KOPT-K1 (cell line): ENCODE data around the gene REEP3.

Experiments used
- H3K27ac ChIP-seq: fragments of 200-600 bp; sonication (generic); 2 replicates; pipeline ENCODE4 v1.5.1; 2016; ENCODE audit warnings: antibody characterized with exemption, mild to moderate bottlenecking, low read depth, low read length; ENCODE audit not compliant: poor library complexity, severe bottlenecking
- H3K36me3 ChIP-seq: fragments of 200-600 bp; sonication (generic); 2 replicates; pipeline ENCODE4 v1.5.1; 2017; ENCODE audit warnings: antibody characterized with exemption, mild to moderate bottlenecking, low read length, moderate library complexity; ENCODE audit not compliant: insufficient read depth
- H3K9me3 ChIP-seq: fragments of 200-600 bp; sonication (generic); 2 replicates; pipeline ENCODE4 v1.5.1; 2017; ENCODE audit warnings: antibody characterized with exemption, low read length, mild to moderate bottlenecking; ENCODE audit not compliant: insufficient read depth, poor library complexity, severe bottlenecking

REEP3 gene

DNA sequence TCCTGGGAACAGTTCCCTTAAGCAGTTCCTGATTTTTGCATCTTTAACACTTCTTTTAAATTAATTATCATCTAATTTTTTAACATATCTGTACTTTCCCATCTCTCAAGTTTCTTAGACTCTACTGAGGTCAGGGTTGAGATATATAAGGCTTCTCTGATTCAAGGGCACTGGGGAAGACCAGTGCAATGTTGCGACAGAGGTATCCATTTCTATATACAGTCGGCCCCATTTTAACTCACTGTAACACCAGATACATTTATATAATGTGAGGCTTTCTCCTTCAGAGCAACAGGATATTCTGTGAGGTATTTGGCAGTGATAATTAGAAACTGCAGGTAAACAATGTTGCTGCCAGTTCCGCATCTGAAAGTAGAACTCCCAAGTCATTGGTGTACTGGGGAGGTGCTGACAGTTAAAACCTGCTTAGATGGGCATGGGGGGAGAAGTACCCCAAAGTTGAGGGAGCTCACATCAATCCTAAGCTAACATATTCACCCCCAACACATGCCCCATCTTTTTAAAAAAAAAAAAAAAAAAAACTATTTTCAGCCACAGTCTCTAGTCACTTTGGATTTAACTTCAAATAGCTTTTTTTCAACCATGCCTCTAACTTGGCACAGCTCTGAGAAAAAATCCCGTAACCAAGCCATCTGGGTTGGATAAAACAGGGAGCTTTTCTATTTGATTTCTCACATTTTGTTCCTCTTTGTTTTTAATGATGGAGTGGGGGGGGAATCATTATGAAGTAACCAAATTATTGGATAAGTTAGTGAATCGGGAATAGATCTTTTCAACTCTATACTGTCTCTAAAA is 62.9 kb downstream of the REEP3 start:
- no peaks in the 10 kb centered on the region for H3K9me3 ChIP-seq
- H3K36me3 ChIP-seq = no peaks in the 10 kb centered on the region
- no peak overlapping the region for H3K27ac ChIP-seq

DNA sequence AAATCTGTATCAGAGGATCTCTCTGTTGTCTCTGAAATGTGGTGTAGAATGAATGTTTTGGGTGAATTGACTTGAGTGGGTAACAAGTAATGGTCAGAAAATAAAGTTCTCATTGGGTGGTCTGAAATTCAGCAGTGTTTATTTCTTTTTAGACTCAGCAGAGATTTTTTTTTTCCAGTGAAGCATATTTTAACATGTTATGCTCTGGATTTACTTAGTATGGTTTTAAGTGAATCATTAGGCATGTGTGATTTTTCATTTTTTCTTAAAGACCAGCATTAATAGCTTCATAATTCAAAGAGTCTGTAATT is 63.5 kb downstream of the REEP3 start:
- H3K36me3 ChIP-seq = no peaks in the 10 kb centered on the region
- no peaks in the 10 kb centered on the region for H3K9me3 ChIP-seq
- H3K27ac ChIP-seq = no peak overlapping the region

DNA sequence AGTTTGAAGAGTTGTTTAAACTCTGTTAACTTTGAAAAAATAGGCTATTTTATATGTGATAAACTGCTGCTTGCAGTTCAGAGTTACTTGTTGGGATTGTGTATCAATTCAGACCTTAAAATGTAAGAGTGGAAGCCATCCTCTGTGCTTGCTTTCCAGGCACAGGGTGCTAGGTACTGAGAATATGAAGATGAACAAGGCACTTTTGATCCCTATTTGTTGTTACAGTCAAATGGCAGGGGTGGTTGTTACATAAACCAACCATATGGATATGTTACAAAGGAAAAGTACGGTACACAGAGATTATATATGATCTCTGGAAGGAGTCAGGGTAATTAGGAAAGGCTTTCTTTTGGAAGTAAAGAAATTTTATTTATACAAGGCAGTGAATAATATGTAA is 63.8 kb downstream of the REEP3 start:
- Histone ChIP-seq H3K27ac (no peak overlapping the region), H3K36me3 (no peaks in the 10 kb centered on the region), H3K9me3 (no peaks in the 10 kb centered on the region)

DNA sequence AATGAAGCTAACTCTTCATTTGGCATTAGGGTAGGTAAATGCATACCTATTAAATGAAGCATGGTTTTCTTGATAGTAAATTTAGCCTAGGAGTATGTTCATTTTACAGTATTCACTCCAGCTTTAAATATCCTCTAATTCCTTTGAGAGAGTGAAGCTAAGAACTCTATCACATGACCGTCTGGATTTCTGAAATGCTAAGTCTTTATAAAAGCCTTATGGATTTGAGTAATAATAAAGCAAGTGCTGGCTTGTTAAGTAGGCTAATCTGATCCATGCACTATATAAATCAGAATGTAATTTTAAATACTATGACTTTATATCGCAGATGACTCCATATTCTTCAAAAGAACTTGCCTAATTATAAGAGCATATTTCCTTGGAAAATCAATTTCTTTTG is 64.8 kb downstream of the REEP3 start:
- Histone ChIP-seq H3K36me3 (no peaks in the 10 kb centered on the region), H3K27ac (no peak overlapping the region), H3K9me3 (no peaks in the 10 kb centered on the region)

DNA sequence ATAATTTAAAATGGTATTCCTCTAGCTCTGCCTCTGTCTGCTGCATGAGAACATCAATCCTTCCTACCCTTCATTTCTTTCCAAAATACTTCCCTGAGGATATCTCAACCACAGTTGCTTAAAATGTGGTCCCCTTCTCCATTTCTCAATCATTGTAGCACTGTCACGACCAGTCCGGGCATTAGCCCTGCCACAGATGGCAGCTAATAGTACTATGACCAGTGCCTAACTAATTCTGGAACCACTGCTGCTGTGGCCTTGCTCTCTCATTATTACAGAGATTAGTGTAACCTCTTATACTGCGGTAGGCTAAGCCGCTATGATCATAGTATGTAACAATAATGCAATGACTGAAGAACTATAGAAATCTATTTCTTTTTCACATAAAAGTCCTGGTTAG is 66.0 kb downstream of the REEP3 start:
- no peaks in the 10 kb centered on the region for H3K36me3 ChIP-seq
- no peak overlapping the region for H3K27ac ChIP-seq
- H3K9me3 ChIP-seq = no peaks in the 10 kb centered on the region

DNA sequence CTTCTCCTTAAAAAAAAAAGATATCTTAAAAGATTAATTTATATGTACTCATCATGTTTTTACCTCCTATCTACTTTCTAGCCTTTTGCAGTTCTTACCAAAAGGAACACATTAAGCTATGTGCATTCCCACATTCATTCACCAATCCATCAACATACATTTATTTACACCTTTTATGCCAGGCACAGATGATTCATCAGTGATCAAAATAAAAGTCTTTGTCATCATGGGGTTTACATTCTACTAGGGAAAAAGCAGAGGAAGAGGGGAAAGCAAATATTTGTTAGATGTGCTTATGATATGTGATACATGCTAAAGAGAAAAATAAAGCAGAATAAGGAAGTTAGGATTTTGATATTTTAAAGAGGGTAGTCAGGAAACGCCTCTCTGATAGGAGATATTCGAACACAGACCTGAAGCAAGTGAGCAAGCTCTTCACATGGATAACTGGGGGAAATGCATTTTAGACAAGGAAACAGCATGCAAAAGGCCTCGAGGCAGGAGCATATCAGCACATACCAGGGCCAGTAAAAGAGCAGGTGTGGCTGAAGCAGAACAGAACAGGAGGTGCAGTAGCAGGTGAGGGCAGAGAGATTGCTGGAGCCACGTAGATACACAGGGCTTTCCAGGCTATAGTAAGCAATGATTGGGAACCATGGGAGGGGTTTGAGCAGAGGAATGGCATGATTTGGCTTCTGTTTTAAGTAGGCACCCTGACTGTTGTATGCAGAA is 67.4 kb downstream of the REEP3 start:
- Histone ChIP-seq H3K36me3 (no peaks in the 10 kb centered on the region), H3K27ac (no peak overlapping the region), H3K9me3 (no peaks in the 10 kb centered on the region)

DNA sequence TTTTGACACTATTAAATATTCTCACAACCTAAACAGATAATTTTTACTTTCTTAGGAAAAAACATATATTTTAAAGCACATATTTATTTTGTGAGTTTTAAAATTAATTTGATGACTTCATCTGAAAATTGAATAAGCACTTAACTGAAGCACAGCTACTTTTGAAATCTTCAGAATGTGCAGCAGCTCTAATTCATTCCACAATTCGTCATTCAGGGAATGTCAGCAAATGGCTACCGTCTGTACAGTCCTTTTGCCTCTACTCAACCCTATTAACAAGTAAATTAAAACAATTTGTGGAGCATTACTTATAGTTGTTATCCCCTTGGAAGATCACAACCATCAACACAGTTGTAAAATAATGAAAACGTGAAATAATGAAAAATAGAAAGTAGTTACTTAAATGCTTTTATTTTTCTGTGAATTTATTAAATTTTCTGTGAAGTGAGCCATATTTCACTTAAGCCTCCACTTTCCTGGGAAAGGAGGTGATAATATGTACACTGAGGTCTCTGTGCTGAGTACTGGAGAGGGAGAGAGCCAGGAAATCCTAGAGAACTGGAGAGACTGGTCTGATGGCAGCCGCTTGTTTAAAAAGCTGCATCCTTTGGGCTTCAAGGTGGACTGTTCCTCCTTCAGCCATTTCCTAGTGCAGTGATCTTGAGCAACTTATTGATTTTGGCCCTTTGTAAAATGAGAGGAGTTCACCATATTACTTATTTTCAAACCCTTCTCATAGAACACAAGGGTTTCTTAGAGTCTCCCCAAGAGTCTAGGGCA is 70.6 kb downstream of the REEP3 start:
- Histone ChIP-seq H3K27ac (no peak overlapping the region), H3K9me3 (no peaks in the 10 kb centered on the region), H3K36me3 (peaks cover 10% of the 10 kb centered on the region; the same call in 1 of the 2 replicates)

DNA sequence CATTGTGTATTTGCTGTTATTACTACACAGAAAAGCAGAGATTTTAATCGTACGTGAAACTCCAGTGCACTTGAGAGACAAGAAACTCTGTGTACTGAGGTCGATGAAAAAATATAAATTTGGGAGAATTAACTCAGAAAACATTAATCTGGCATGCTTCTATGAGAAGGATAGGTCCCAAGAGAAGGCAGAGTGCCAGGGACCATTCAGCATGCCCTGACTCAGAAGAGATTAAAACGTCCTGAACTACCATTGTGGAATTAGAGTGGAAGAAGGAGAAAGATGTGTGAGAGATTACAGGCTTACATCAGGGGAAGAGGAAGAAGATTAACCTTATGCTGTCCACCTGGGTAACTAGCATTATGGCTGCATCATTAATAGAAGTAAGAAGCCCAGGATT is 72.4 kb downstream of the REEP3 start:
- Histone ChIP-seq H3K27ac (no peak overlapping the region), H3K9me3 (no peaks in the 10 kb centered on the region), H3K36me3 (peaks cover 14% of the 10 kb centered on the region)

DNA sequence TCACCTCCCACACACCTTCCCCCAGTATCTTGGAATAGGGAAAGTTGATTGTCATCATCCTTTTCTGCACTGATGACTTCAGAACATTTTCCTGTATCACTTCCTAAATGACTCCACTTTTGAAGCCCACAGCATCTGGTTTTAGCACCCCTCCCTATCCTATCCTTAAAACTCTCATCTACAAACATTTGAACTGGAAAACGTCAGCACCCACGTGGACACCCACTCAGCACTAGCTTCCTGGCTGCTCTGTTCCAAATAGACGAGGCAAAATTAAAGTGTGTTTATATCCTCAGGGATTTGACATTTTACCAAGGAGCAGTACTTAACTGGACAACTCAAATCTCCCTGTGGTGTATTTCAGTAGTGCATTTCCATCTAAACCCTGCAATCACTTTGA is 73.9 kb downstream of the REEP3 start:
- no peaks in the 10 kb centered on the region for H3K9me3 ChIP-seq

DNA sequence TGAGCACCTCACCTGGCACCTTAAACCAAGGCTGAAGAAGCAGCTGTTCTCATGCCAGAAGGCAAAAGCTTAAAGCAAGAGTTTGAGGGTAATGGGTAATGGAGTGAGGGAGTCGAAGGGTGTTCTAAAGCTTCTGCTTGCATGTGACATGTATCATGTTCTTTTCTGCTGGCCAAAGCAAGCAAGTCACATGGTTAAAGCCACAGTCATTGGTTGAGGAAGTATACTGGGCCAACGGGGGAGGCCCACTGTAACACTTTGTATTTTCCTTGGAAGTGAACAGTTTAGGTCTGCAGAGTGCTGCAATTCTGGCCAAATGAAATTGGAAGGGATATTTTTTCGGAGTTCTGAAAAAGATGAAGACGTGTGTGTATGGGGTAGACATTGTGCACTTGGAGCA is 75.7 kb downstream of the REEP3 start:
- Histone ChIP-seq H3K9me3 (no peaks in the 10 kb centered on the region), H3K36me3 (peaks cover 31% of the 10 kb centered on the region), H3K27ac (no peak overlapping the region)

More for the DNA sequence above, 73.9 kb downstream of the REEP3 start:
- Histone ChIP-seq H3K27ac (no peak overlapping the region), H3K36me3 (peaks cover 19% of the 10 kb centered on the region)

DNA sequence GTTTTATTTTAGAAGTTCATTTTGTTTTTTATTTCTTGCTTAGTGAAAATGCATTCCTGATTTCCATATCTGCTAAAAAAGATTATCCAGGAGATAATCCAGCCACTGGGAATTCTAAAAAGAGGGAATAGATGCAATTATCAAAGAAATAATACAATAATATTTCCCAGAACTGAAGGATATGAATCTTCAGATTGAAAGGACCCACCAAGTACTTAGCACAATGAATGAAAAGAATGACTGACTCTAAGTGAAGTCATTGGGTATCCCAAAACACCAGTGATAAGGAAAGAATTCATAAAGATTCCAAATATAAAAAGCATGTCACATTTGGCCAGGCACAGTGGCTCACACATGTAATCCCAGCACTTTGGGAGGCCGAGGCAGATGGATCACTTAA is 79.3 kb downstream of the REEP3 start:
- Histone ChIP-seq H3K27ac (no peak overlapping the region), H3K9me3 (no peaks in the 10 kb centered on the region), H3K36me3 (peaks cover 31% of the 10 kb centered on the region)

DNA sequence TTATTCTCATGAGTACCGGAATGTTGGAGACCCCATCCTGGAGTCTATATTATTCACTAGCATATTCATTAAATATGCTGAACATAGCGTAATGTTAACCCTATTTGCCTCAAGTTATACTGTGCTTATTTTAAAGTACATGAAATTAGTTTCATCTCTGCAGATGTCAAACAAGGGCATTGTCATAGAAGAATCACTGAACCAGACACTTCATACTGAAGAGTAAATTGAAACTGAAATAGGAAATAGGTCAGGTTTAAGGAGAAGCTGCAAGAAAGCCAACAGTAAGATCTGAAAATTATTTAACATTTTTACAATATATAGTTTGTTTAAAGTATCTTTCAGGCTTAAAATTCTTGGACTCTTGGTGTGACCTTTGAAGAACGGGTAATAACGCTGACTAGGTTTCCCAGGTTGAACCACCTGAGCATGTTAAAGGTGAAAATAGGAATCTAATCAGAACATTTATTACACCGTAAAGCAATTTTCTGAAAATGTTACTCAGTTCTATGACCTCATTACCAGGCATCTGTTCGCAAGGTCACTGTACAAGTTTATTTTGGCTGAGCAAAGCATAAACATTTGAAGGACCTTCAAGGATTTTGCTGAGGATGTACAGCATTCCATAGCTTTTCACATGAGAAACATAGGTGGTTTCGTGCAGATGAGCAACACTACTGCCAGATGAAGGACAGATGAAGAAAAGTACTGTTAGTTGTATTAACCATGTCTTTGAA is 82.7 kb downstream of the REEP3 start:
- Histone ChIP-seq H3K36me3 (peaks cover 17% of the 10 kb centered on the region), H3K27ac (no peak overlapping the region), H3K9me3 (no peaks in the 10 kb centered on the region)

DNA sequence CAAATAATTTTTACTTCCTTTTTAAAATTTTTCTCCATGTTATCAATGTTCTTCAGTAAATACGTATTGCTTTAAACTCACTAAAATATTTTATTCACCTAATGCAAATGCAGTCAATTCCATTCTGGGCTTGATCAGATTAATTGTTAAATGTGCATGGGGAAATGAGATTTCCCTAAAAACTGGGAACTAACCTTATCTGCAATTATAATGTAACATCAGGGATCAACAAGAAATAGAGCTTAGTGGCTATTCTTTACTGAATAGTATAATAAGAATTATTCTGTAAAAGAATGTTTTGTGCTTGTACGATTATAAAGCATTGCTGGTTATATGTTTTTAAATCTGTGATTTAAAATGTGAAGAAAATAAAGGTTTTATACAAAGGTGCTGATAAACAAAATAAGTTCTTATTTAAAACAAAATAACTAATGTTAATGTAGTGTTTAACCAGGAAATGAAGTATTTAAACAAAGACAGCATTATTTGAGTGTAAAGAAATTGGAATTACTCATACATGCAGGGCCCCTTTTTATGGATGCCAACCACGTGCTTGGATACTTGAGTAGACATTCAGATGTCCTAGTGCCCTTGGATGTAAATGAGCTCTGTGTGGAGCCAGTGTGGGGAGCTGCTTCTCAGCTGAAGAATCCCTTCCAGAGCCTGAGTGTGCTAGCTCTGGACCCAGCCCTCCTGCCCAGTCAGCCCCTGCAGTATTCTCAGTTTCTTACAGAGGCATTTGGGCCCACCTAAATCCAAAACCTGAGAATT is 84.2 kb downstream of the REEP3 start:
- Histone ChIP-seq H3K9me3 (no peaks in the 10 kb centered on the region), H3K27ac (no peak overlapping the region), H3K36me3 (peaks cover 11% of the 10 kb centered on the region)

DNA sequence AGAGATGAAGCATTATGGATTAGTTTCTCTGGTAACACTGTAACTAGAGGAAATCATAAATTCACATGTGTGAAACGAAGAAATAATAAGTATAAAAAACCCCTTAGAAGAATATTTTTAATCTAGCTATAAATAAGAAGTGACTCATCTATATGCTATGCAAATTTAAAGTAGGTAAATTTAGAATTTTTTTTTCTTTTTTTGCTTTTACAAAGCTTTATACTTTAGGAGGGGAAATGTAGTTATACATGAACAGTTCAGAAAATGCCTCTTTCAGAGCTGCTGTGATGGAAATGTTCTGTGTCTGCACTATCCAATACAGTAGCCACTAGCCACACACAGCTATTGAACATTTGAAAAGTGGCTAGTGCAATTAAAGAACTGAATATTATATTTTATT is 87.3 kb downstream of the REEP3 start:
- H3K9me3 ChIP-seq = no peaks in the 10 kb centered on the region

More for the DNA sequence above, 87.3 kb downstream of the REEP3 start:
- Histone ChIP-seq H3K27ac (no peak overlapping the region), H3K36me3 (0 out of 2 replicates have a peak, but pooled peaks cover 5% of the 10 kb centered on the region)
